Measurements from ENCODE around the gene PLCB2. TPM values are rescaled to one million over a fixed set of nuclear protein-coding genes. Genes with fewer than 3 reads are reported as not detected.
A peak's percentile ranks its signal among the peaks of the same experiment; 100 is the strongest.

The PLCB2 gene
- total RNA-seq, 4 donors from 2014 or later = 1.5 to 13.5 (median 8.8) TPM

- peak overlapping the region; percentile 9 to 98 (median 98) for H3K27ac ChIP-seq
- H3K4me3 ChIP-seq = no peak overlapping the region
- H3K9me3 ChIP-seq = no peaks in the 10 kb centered on the region
- no peak for ATAC-seq
- peaks cover 0 to 31% of the 10 kb centered on the region in 2 donors for H3K36me3 ChIP-seq
- H3K27me3 ChIP-seq = no peaks in the 10 kb centered on the region
- WGBS, 2 donors (ENCODE audit: low coverage in 1 of 2) = 87 to 89% methylated on average over 6 of the region's 26 CpGs
- no peak for TF ChIP-seq CTCF (IDR thresholded peaks at IDR 0.05)
- TF ChIP-seq EP300 (IDR thresholded peaks at IDR 0.05) = no peak
- TF ChIP-seq POLR2A (IDR thresholded peaks at IDR 0.05) = no peak
- no peak for TF ChIP-seq POLR2AphosphoS5 (IDR thresholded peaks at IDR 0.05)
- peaks cover 3 to 100% (median 62%) of the 10 kb centered on the region in 3 donors for H3K4me1 ChIP-seq
Measured at GRCh38 chr15:40334941-40335795, 27.4 kb upstream of the PLCB2 start.

GRCh38 chr15:40334541-40334940 lies 26.8 kb upstream of the PLCB2 start:
- H3K4me1 ChIP-seq = peaks cover 6 to 100% (median 62%) of the 10 kb centered on the region in 3 donors

GRCh38 chr15:40333922-40334492 lies 26.3 kb upstream of the PLCB2 start:
- Histone ChIP-seq H3K9me3 (no peaks in the 10 kb centered on the region), H3K27ac (peak overlapping the region; percentile 73 to 98 (median 98)), H3K4me3 (no peak overlapping the region), H3K36me3 (peaks cover 0 to 31% of the 10 kb centered on the region in 2 donors), H3K4me1 (peaks cover 9 to 100% (median 60%) of the 10 kb centered on the region in 3 donors), H3K27me3 (no peaks in the 10 kb centered on the region)
- 3 to 17% methylated on average over 1 to 6 of the region's 12 CpGs for WGBS, 2 donors (ENCODE audit: low coverage in 1 of 2)
- peak; percentile 85 for TF ChIP-seq POLR2AphosphoS5 (IDR thresholded peaks at IDR 0.05)
- TF ChIP-seq POLR2A (IDR thresholded peaks at IDR 0.05) = peak in 1 of 2 donors; percentile 21
- peak in 1 of 4 experiments; percentile 10 for TF ChIP-seq CTCF (IDR thresholded peaks at IDR 0.05)
- no peak for TF ChIP-seq EP300 (IDR thresholded peaks at IDR 0.05)
- peak; percentile 46 for ATAC-seq

More at GRCh38 chr15:40334541-40334940, 26.8 kb upstream of the PLCB2 start:
- peaks cover 0 to 31% of the 10 kb centered on the region in 2 donors for H3K36me3 ChIP-seq
- H3K9me3 ChIP-seq = no peaks in the 10 kb centered on the region
- TF ChIP-seq POLR2AphosphoS5 (IDR thresholded peaks at IDR 0.05) (no peak), EP300 (IDR thresholded peaks at IDR 0.05) (no peak), CTCF (IDR thresholded peaks at IDR 0.05) (no peak)
- peak overlapping the region; percentile 73 to 98 (median 98) for H3K27ac ChIP-seq
- no peak overlapping the region for H3K4me3 ChIP-seq
- ATAC-seq = no peak
- WGBS, 2 donors (ENCODE audit: low coverage in 1 of 2) = no CpG with 5 or more reads among the region's 3 CpGs
- H3K27me3 ChIP-seq = no peaks in the 10 kb centered on the region

- TF ChIP-seq POLR2AphosphoS5 (IDR thresholded peaks at IDR 0.05) = peak; percentile 5
- no peak for TF ChIP-seq EP300 (IDR thresholded peaks at IDR 0.05)
- no peak for TF ChIP-seq POLR2A (IDR thresholded peaks at IDR 0.05)
- no peak for ATAC-seq
- Histone ChIP-seq H3K27ac (peak overlapping the region; percentile 79 to 98 (median 98)), H3K36me3 (peaks cover 0 to 27% of the 10 kb centered on the region in 2 donors), H3K4me3 (no peak overlapping the region), H3K27me3 (no peaks in the 10 kb centered on the region), H3K9me3 (no peaks in the 10 kb centered on the region), H3K4me1 (peaks cover 17 to 100% (median 47%) of the 10 kb centered on the region in 3 donors)
- 63 to 80% methylated on average over 4 to 7 of the region's 8 CpGs for WGBS, 2 donors (ENCODE audit: low coverage in 1 of 2)
Measured at GRCh38 chr15:40332113-40332781, 24.5 kb upstream of the PLCB2 start.

- Histone ChIP-seq H3K36me3 (peaks cover 0 to 21% of the 10 kb centered on the region in 2 donors), H3K4me1 (peaks cover 17 to 100% (median 50%) of the 10 kb centered on the region in 3 donors), H3K27ac (peak overlapping the region; percentile 79 to 98 (median 98)), H3K27me3 (no peaks in the 10 kb centered on the region), H3K4me3 (no peak overlapping the region), H3K9me3 (no peaks in the 10 kb centered on the region)
- TF ChIP-seq CTCF (IDR thresholded peaks at IDR 0.05) (no peak), POLR2A (IDR thresholded peaks at IDR 0.05) (no peak), POLR2AphosphoS5 (IDR thresholded peaks at IDR 0.05) (no peak), EP300 (IDR thresholded peaks at IDR 0.05) (no peak)
- 78% methylated on average over 1 to 6 of the region's 7 CpGs for WGBS, 2 donors (ENCODE audit: low coverage in 1 of 2)
- ATAC-seq = no peak
Measured at GRCh38 chr15:40331637-40332036, 23.9 kb upstream of the PLCB2 start.

Data from gastroesophageal sphincter (tissue), 4 donors.